ENCODE results near the gene FAM110C. TPM values are rescaled to one million over a fixed set of nuclear protein-coding genes. Genes with fewer than 3 reads are reported as not detected.

Gene FAM110C
- total RNA-seq, 1 donor from 2014 or later = 7.8 TPM

GRCh38 chr2:66853-67252, 20.5 kb upstream of the FAM110C start:
- H3K36me3 Mint-ChIP-seq = no peaks in the 10 kb centered on the region
- H3K27ac Mint-ChIP-seq = no peak overlapping the region
- DNase-seq (ENCODE audit: low spot score in 2 of 2, unreplicated experiment in 2 of 2) = no peak
- H3K9me3 Mint-ChIP-seq = no peaks in the 10 kb centered on the region
- TF ChIP-seq CTCF (IDR thresholded peaks at IDR 0.05; ENCODE audit: unreplicated experiment) = no peak
- no peak overlapping the region for H3K4me3 Mint-ChIP-seq
- H3K27me3 Mint-ChIP-seq (ENCODE audit: low read depth) = no peaks in the 10 kb centered on the region
- no peaks in the 10 kb centered on the region for H3K4me1 Mint-ChIP-seq

GRCh38 chr2:65121-65520, 18.8 kb upstream of the FAM110C start:
- H3K4me3 Mint-ChIP-seq = no peak overlapping the region
- H3K9me3 Mint-ChIP-seq = peaks cover 6% of the 10 kb centered on the region

GRCh38 chr2:55587-56448, 9.5 kb upstream of the FAM110C start:
- H3K4me3 Mint-ChIP-seq = no peak overlapping the region
- peaks cover 4% of the 10 kb centered on the region for H3K27me3 Mint-ChIP-seq (ENCODE audit: low read depth)
- no peaks in the 10 kb centered on the region for H3K36me3 Mint-ChIP-seq
- no peaks in the 10 kb centered on the region for H3K4me1 Mint-ChIP-seq
- H3K27ac Mint-ChIP-seq = no peak overlapping the region
- no peak for TF ChIP-seq CTCF (IDR thresholded peaks at IDR 0.05; ENCODE audit: unreplicated experiment)
- DNase-seq (ENCODE audit: low spot score in 2 of 2, unreplicated experiment in 2 of 2) = no peak
- peaks cover 23% of the 10 kb centered on the region for H3K9me3 Mint-ChIP-seq

More at GRCh38 chr2:65121-65520, 18.8 kb upstream of the FAM110C start:
- DNase-seq (ENCODE audit: low spot score in 2 of 2, unreplicated experiment in 2 of 2) = no peak
- H3K27me3 Mint-ChIP-seq (ENCODE audit: low read depth) = no peaks in the 10 kb centered on the region
- H3K4me1 Mint-ChIP-seq = no peaks in the 10 kb centered on the region
- H3K27ac Mint-ChIP-seq = no peak overlapping the region
- H3K36me3 Mint-ChIP-seq = no peaks in the 10 kb centered on the region
- no peak for TF ChIP-seq CTCF (IDR thresholded peaks at IDR 0.05; ENCODE audit: unreplicated experiment)

GRCh38 chr2:51613-52012, 5.3 kb upstream of the FAM110C start:
- Mint-ChIP-seq H3K4me3 (no peak overlapping the region), H3K9me3 (peaks cover 3% of the 10 kb centered on the region), H3K27ac (no peak overlapping the region), H3K36me3 (no peaks in the 10 kb centered on the region), H3K4me1 (peaks cover 10% of the 10 kb centered on the region), H3K27me3 (ENCODE audit: low read depth) (peaks cover 43% of the 10 kb centered on the region)
- TF ChIP-seq CTCF (IDR thresholded peaks at IDR 0.05; ENCODE audit: unreplicated experiment) = no peak
- DNase-seq (ENCODE audit: low spot score in 2 of 2, unreplicated experiment in 2 of 2) = no peak

- H3K27ac Mint-ChIP-seq = peak overlapping the region; percentile 95
These were observed 1.4 kb upstream of the FAM110C start for GRCh38 chr2:47737-48136.

More at GRCh38 chr2:47737-48136, 1.4 kb upstream of the FAM110C start:
- no peak for DNase-seq (ENCODE audit: low spot score in 2 of 2, unreplicated experiment in 2 of 2)
- H3K9me3 Mint-ChIP-seq = no peaks in the 10 kb centered on the region
- TF ChIP-seq CTCF (IDR thresholded peaks at IDR 0.05; ENCODE audit: unreplicated experiment) = no peak
- H3K4me3 Mint-ChIP-seq = peak overlapping the region; percentile 83
- H3K27me3 Mint-ChIP-seq (ENCODE audit: low read depth) = peaks cover 70% of the 10 kb centered on the region
- H3K36me3 Mint-ChIP-seq = no peaks in the 10 kb centered on the region
- H3K4me1 Mint-ChIP-seq = peaks cover 25% of the 10 kb centered on the region
